CD4-positive, alpha-beta T cell treated with Interleukin-2 at 100 ng/mL for 4 hours (primary cell): ENCODE results near the gene TREX2.
A peak's percentile ranks its signal among the peaks of the same experiment; 100 is the strongest.

Source experiments
- DNase-seq: peaks from one replicate; pipeline ENCODE4 v3.0.0-alpha.2; 2020; ENCODE audit warnings: low spot score

Gene TREX2

DNA sequence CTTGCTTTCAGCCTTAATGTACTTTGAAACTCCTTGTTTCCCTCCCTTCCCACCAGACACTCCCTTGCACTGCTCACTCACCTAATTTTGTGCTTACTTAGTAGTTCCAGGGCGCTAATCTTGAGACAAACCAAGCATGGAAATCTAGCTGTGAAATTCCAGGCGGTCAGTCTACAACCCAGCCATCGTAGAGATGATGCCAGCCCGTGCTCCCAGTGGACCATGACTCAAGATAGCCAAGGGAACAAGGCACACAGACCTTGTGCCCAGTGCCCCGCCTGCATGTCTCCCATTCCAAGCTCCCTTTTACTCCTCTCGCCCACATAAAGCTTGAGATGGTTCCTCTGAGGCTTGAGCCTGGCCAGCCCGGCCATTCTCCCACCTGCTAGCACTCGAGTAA, 11.1 kb downstream of the TREX2 start:
- DNase-seq = no peak

DNA sequence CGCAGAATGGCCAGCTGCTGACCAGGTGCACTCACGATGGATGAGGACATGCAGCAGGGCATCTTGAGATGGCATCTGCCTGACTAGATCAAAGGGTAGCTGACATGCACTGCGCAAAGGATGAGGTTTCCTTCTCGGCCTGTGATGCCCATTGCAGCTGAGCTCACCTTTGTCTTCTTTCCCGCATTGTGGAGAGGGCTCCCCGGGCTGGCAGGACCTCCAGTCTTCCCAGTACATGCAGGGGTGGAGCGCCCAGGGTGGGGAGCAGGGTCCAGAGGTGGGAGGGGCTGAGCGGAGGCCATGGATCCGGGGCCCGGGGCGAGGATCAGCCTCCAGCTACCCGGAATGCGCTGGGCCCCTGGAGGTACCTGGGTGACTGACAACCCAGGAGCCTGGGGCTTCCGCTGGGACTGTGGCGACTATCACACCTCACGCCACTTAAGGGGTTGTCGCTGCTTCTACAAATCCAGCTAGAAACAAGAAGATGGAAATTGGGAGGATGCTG, 12.0 kb downstream of the TREX2 start:
- no peak for DNase-seq

DNA sequence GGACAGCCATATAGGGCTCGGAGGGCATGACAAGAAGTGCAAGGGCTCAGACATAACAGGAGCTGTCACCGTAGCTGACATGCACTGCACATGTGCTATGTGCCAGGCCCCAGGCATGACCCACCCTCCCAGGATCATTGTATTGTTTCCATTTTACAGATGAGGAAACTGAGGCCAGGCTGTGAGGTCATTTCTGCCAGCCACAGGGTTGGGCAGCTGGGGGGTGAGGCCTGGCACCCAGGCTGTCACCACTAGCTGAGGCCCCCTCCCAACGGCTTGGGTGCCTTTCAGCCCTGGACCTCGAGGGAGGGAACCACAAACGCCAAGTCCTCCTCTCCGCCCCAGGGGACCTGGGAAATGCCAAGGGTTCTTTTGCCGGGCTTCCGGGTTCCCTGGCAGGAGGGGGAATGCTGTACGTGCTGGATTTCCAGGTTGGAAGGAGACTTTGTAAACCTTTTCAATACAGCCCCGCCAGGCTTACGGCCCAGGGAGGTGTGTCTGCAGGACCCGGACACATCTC, 12.6 kb downstream of the TREX2 start:
- no peak for DNase-seq

DNA sequence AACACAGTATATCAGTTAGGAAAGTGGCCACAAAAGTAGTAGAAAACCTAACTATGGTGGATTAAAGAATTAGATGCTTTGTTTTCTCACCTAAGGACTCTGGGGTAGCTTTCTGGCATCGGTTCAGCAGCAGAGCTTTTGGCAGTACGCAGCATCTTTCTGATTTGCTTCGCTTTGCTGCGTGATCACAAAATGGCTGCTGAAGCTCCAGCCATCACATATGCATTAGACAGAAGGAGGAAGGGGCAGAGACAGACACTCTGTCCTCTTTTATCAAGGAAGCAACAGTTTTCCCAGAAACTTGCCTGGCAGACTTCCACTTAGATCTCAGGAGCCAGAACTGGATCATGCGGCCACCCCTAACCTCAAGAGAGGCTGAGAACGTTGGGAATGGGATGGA, 15.1 kb downstream of the TREX2 start:
- DNase-seq = no peak

DNA sequence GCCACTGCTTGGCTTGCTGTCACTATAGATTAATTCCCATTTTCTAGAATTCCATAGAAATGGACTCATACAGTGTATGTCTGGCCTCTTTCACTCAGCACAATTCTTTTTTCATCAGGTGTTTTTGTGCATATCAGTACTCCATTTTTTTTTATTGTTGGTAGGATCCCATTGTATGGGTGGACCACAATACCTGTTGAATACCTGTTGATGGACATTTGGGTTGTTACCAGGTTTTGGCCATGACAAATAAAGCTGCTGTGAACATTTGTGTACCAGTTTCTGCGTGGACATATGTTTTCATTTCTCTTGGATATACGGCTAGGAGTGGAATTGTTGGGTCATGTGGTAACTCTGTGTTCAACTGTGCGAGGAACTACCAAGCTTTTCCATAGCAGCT, 19.7 kb downstream of the TREX2 start:
- no peak for DNase-seq

DNA sequence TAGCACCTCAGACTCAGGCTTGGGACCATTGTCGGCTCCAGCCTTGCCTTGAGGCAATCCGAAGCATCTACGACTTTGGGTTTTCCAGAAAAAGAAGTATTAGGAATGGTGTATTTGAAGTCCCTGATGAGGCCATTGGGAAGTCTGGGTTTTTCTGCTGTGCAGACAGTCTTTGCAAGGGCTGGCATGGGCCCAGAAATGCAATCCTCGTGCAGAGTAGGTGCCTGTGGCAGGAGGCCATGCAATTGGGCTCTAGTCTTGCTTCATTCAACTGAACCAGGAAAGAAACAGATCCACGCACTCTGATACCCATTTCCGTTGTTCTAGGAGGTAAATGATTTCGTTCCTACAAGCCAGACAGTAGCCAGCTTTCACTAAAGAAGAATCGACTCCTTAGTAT, 22.2 kb downstream of the TREX2 start:
- DNase-seq = no peak

DNA sequence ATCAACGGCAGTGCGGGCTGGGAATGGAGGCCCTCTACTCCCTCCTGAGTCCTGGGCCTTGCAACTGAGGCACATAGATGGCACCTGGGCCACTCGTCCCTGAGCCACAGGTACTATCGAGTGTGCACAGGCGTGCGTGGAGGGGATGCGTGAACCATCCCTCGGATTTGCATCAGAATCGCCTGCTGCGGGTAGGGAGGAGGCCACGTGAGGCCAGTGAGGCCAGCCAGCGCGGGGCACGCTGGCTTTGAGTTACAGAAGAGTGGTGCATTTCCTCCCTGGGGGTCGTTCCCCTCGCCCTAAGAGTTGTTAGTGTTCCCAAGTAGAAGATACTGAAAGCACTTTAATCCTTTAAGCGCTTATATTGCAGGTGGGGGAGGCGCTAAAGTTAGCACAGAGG, 24.0 kb downstream of the TREX2 start:
- DNase-seq = no peak

DNA sequence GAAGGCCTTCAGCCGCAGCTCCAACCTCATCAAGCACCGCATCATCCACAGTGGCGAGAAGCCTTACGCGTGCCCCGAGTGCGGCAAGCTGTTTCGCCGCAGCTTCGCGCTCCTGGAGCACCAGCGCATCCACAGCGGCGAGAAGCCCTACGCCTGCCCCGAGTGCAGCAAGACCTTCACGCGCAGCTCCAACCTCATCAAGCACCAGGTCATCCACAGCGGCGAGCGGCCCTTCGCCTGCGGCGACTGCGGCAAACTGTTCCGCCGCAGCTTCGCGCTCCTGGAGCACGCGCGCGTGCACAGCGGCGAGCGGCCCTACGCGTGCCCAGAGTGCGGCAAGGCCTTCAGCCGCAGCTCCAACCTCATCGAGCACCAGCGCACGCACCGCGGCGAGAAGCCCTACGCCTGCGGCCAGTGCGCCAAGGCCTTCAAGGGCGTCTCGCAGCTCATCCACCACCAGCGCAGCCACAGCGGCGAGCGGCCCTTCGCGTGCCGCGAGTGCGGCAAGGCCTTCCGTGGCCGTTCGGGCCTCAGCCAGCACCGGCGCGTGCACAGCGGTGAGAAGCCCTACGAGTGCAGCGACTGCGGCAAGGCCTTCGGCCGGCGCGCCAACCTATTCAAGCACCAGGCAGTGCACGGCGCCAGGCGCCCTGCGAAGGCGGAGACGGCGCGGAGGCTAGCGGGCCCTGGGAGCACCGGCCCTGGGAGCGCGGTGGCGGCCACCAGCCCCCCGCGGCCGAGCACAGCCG, 24.8 kb downstream of the TREX2 start:
- no peak for DNase-seq

DNA sequence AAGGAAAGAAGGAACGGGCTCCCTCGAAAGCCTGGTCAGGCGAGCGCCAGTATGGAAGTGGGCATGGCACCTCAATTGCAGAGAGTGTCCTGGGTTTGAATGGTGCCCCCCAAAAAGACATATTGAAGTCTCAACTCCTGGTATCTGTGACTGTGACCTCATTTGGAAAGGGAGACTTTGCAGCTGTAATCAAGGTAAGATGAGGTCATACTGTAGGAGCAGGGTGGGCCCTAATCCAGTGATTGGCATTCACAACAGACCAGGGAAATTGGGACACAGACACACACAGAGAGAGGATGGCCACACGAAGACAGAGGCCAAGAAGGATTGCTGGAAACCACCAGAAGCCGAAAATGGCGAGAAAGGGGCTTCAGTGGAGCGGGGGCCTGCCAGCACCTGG, 28.2 kb downstream of the TREX2 start:
- no peak for DNase-seq

DNA sequence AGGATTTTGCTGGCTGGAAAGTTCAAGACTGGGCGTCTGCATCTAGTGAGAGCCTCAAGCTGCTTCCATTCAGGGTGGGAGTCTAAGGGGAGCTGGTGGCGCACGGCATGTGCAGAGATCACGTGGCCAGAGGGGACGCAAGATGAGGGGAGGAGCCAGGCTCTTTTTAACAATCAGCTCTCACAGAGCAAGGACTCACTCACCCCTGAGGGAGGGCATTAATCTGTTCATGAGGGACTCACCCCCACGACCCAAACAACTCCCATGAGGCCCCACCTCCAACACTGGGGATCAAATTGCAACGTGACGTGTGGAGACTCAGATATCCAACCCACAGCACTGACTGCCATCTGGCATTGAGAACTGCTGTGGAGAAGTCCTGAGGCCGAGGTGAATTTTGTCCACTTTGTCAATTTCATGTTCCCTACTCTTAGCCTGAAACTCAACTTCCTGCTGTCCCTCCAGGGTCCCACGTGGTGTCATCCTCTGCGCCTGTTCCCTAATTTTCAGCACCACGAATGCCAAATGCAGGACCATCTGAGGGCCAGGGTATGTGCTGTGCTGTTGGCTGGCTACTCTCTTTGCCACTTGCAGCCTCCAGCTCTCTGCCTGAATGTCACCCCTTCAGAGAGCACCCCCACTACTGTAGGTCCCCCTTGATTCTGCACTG, 28.9 kb downstream of the TREX2 start:
- DNase-seq = no peak

DNA sequence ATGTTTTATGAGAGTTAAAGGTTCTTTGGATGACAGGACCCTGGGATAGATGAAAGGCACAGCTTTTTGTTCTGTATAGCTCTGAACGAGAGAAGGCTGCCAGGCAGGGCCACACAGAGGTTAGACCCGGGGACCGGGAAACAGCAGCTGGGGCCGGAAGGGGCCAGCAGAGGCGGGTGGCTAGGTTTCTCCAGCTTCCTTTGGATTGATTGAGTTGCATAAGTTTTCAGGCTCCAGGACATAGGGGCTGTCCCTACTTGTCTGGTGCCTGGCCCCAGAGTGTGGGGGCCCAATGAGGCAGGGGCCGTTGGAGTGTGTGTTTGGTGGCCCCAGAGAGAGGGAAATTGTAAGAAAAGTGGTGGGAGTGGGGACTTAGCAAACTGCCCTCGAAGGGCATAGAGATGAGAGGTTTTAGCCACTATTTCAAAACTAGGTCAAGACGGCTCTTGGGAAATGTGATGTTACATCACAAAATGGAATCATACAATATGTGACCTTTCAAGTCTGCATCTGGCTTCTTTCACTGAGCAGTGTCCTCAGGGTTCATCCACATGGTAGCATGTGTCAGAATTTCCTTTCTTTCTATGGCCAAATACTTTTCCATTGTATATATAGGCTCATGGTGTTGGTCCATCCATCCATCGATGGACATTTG, 30.9 kb downstream of the TREX2 start:
- no peak for DNase-seq

DNA sequence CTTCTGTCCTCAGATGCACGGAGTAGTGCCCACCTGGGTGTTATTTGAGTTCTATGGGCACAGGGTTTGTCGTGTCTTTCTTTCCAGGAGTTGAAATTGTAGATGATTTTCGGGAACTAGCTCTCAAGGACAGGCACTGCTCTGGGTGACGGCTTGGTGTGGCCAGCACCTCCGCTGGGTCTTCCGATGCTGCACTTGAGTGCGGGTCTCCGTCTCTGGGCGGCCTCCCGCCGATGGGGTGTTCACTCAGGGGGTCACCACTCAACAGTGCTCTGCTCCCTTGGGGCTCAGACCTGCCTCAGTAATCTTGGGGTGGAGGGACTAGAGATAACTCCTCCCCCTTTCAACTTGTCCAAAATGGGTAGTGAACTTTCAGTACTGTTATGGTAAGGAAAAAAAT, 32.1 kb downstream of the TREX2 start:
- no peak for DNase-seq

DNA sequence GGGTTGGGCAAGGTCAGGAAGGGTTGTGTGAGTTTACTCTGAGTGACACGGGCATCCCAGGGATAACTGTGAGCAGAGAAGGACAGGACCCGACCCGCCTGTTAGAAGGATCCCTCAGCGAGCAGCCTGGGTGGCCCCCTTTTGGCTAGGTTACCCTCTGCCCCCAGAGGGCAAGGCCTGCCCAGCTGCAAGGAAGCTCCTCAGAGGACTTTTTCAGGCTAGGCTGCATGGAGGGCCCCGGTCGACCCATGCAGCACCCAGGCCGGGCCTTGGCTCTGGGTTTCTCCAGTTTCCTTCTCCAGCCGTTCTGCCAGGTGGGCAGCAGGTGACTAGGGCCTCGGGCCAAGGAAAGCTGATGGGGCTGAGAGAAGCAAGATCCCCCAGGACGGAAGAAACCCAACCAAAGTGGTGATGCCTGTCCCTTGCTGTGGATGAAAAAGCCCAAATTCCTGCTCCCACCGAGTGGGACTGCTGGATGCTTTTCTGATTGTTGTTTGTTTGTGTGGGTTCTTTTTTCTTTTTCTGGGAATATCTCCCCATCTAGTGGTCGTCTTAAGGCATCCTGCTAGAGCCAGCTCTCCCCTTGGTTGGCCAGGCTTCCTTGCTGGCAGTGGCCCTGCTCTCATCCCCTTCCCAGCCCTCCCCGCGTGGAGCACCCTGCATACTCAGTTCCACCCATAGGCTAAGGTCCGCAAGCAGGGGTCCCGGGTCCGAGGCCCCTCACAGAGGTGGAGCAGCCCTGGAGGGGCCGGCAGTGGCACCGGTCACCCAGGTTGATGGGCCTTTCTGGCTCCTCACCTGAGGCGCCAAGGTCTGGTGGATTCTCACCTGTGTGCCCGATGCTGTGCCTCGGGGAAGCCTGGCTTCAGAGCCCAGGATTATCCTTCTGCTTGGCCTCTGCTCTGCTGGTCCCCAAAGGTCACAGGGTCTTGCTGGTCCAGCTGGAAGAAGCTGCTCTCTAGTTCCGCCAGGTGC, 32.8 kb downstream of the TREX2 start:
- DNase-seq = no peak

DNA sequence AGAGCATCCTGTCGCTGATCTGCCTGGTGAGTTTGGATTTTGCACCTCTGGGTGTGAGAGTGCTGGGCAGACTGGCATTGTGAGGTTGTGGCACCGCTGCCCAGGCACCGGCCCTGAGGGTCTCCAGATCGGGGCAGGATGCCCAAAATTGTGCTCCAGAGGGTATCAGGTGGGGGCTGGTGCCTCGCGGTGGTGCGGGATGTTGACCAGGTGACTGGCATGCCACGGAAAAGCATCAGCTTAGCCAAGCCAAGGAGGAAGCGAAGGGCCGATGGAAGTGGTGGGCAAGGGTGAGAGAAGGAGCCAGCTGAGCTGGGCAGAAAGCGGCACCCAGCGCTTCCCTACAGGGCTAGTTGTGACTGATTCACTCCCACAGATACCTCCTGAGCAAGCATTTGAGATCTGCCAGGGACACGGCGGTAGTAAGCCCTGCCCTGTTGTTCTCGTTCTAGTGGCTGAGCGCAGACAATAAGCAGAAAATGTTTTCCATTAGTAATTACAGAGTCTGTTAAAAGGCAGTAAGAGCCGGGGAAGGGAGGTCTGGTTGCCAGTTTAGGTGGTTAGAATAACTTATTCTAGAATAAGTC, 33.8 kb downstream of the TREX2 start:
- DNase-seq = no peak

DNA sequence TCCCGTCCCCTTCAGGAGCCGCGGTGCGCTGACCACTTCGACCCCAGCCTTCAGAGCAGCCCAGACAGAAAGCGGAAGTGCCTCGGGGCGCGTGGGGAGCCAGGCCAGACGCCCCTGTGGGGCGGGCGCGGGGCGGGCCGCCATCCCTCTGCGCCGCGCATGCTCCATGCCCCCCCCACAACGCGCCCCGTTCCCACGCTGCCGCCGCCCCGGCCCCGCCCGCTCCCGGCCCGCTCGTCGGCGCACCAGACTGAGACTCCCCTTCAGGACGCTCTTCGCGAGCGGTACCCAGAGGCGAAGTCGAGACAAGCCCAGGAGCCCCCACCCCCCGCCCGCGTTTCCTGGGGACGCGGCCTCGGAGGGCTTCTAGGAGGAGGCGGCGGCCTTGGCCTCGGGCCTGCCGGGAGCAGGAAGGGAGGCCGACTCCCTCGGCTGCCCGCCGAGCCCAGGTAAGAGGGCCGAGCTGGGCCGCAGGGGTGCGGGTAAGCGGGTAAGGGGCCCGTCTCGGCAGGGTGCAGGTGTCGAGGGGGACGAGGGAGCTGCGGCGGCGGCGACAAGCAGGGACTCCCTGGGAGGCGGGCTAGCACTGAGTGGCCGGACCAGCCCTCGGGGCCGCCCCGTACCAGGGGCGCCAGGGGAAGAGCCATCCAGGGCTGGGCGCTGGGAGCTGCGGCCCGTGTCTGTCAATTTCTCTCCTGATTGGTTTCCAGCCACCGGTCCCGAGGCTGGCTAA, 34.4 kb downstream of the TREX2 start, which contains the start of gene ZFP92:
Gene ZFP92, plus strand, starts transcription at position 218 of the 733 bp plus-strand sequence. CDS start 6,851 bp downstream, outside the sequence.
- peak; percentile 3 for DNase-seq

DNA sequence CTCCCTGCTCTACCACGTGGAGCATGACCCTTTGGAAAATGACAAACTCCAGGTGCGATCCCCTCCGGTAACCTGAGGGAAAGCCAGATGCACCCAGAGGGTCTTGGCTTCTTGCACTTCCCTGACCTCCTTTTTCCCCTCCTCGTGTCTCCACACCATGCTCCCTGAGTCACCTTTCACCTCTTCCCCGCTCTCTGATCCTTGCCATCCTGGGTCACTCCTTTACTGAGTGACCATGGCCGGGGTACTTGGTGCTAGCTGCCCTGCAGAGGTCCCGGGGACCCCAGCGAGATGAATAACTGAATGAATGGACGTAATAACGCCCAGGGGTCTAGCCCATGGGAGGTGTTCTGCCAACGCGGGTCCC, 35.0 kb downstream of the TREX2 start:
- no peak for DNase-seq

DNA sequence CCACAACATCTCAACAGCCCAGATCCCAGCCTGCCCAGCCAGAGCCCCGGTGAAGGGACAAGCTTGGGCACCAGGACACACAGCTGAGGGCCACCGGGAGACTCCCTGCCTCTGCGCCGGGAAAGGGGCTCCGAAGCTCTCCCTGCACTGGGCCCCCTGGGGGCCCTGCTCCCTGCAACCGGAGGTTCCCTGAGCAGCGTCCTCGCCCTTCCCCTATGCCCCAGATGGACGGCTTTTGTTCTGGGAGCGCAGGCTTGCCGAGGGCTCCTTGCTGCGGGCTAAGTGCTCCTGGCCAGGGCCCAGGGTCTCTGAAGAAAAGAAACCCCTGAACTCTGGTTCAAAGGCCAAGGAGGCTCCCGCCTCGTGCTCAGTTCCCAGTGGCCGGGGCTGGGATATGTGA, 35.5 kb downstream of the TREX2 start:
- no peak for DNase-seq

DNA sequence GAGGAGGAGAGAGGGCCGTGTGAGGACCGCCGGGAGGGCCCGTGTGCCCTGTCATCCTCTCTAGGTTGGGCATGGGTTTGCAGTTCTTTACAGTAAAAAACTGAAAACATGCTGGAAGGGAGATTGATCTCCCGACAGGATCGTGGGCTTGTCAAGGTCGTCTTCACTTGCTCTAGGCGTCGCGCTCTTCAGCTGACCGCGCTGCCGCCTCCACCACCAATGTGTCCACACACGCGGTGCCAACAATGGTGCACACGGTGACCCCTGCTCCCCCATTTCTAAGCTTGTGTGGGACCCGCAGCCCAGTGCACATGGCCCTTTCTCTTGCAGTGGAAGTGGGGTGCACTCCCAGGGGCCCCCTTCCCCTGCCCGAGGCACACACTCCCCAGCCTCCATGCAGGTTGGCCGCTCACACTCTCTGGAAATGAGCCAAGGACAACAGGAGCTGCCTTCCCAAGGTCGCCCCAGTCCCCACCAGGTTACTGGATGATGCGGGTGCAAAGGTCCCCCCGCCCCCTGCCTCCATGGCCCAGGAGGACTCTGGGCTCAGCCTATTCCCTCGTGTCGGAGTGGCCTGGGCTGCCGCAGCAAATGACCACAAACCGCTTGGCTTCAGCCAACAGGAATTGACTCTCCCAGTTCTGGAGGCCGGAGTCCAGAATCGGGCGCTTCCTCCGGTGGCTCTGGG, 36.3 kb downstream of the TREX2 start:
- DNase-seq = no peak

DNA sequence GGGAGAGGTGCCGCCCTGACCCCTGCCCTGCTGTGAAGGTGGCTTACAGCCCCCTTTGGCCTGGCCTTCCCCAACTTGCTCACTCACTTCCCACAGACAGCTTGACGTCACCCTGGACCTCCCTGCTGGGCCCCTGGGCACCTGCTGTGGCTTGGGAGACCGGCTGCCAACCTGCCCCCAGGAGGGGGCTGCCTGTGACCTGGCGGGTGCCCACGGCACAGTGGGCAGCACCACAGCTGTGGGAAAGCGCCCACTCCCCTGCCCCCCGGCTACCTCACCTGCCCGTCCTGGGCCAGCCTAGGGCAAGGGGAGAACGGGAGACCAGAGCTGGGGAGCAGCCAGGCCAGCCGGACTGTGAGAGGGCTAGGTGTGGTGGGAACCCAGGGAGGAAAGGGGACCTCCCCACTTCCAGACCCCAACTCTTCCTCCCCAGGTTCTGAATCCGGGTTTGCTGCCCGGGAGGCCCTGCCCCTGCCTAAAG, 36.9 kb downstream of the TREX2 start:
- DNase-seq = no peak

DNA sequence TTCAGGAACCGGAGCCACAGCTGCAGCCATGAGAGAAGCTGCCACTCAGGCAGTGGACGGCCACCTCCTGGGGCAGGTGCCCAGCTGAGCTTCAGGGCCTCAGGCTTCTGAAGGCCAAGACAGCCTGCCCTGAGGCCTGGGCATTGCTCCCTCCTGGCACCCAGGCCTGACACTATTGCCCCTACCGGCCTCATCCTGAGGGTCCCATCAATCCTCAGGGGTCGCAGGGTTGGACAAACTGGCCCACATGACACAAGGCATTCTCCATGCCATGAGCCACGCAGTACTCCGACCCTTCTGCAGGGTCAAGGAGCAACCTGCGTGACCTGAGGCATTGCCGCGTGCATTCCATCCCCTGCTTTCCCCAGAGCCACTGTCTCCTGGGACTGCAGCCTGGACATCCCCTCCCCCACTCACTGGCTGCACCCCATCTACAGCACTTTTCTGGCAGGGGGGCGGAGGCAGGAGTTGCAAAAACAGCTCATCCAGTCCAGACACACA, 37.6 kb downstream of the TREX2 start:
- no peak for DNase-seq
